T-cell (primary cell): ENCODE data around the gene SPATS1. TPM values are rescaled to one million over a fixed set of nuclear protein-coding genes. Genes with fewer than 3 reads are reported as not detected.
"Not testable (repeated sequence)": the region's sequence is repeated elsewhere in the genome, so short reads cannot be mapped to it uniquely, and the experiment has no call there.

Experiments used
- ATAC-seq, 4 experiments: fragments of 200-7000 bp in 3 of 4; fragments of 150-1000 bp in 1 of 4; cut with Tn5 transposase; replicated peaks in 1 of 4; 1 replicate in 3 of 4; 2 replicates in 1 of 4; pipeline ENCODE4 v1.10.0; 2021; ENCODE audit warnings: moderate library complexity in 3 of 4, mild to moderate bottlenecking in 2 of 4, moderate number of reproducible peaks in 1 of 4
- CTCF ChIA-PET, 2 donors: fragments of 300-600 bp; sonication (Branson Sonifier 250); formaldehyde crosslinking; loops; one replicate each; lab custom pipeline; 2022; ENCODE audit warnings: antibody characterized with exemption in 2 of 2; lab: Charles Lee
- POLR2A ChIA-PET, 2 donors: fragments of 300-600 bp; sonication (Branson Sonifier 250); formaldehyde crosslinking; loops; one replicate each; lab custom pipeline; 2022; ENCODE audit warnings: antibody characterized with exemption in 2 of 2; lab: Charles Lee
- DNase-seq, 35 experiments: peaks; one replicate each; pipeline versions ENCODE4 v3.0.0 to v3.0.0-alpha.2; 2013 to 2023
- H3K27ac ChIP-seq: one replicate; pipeline ENCODE4 v1.5.1; 2013; ENCODE audit warnings: low read length
- H3K27me3 ChIP-seq, 2 experiments: replicated peaks in 1 of 2; 1 replicate in 1 of 2; 2 replicates in 1 of 2; pipeline versions ENCODE4 v1.6.1 to v1.7.0; 2013; ENCODE audit warnings: low read length in 1 of 2, mixed read lengths in 1 of 2; ENCODE audit not compliant: control insufficient read depth in 2 of 2, insufficient read depth in 2 of 2; ENCODE audit errors: extremely low read depth in 1 of 2
- H3K36me3 ChIP-seq, 2 donors: 1 replicate in 1 of 2; 2 replicates in 1 of 2; pipeline versions ENCODE4 v1.6.1 to v1.7.0; 2013; ENCODE audit warnings: low read length in 1 of 2; ENCODE audit not compliant: control insufficient read depth in 2 of 2, insufficient read depth in 1 of 2; ENCODE audit errors: extremely low read depth in 1 of 2
- H3K4me1 ChIP-seq, 2 experiments: 1 replicate in 1 of 2; 2 replicates in 1 of 2; pipeline versions ENCODE4 v1.6.1 to v1.7.0; 2013; ENCODE audit warnings: low read length in 2 of 2, mixed read lengths in 1 of 2; ENCODE audit not compliant: insufficient read depth in 2 of 2, control insufficient read depth in 1 of 2; ENCODE audit errors: extremely low read depth in 1 of 2
- H3K4me3 ChIP-seq, 2 donors: 1 replicate in 1 of 2; 2 replicates in 1 of 2; pipeline versions ENCODE4 v1.5.1 to v1.7.0; 2013; ENCODE audit warnings: mild to moderate bottlenecking in 2 of 2, low read length in 1 of 2, moderate library complexity in 1 of 2; ENCODE audit not compliant: control insufficient read depth in 1 of 2; ENCODE audit errors: extremely low read depth in 1 of 2
- H3K9me3 ChIP-seq: 2 replicates; pipeline ENCODE4 v1.7.0; 2013
- H3K27ac Mint-ChIP-seq, 2 donors: one replicate each; pipeline ENCODE4 v1.8.0; 2020 to 2021; ENCODE audit warnings: mild to moderate bottlenecking in 2 of 2, mixed read lengths in 2 of 2
- H3K27me3 Mint-ChIP-seq, 2 donors: one replicate each; pipeline ENCODE4 v1.8.0; 2021 to 2022; ENCODE audit warnings: mixed read lengths in 2 of 2
- H3K36me3 Mint-ChIP-seq: one replicate; pipeline ENCODE4 v1.8.0; 2021; ENCODE audit warnings: mixed read lengths
- H3K4me1 Mint-ChIP-seq, 3 donors: one replicate each; pipeline ENCODE4 v1.8.0; 2020 to 2022; ENCODE audit warnings: mixed read lengths in 3 of 3, mild to moderate bottlenecking in 1 of 3
- H3K4me3 Mint-ChIP-seq, 3 donors: one replicate each; pipeline ENCODE4 v1.8.0; 2020 to 2022; ENCODE audit warnings: mild to moderate bottlenecking in 3 of 3, mixed read lengths in 3 of 3, moderate library complexity in 3 of 3
- H3K9me3 Mint-ChIP-seq, 3 donors: one replicate each; pipeline ENCODE4 v1.8.0; 2020 to 2022; ENCODE audit warnings: mixed read lengths in 3 of 3
- whole genome bisulfite sequencing: methylation state at CpG from one replicate; pipeline ENCODE4 v1.1.5; 2013; ENCODE audit warnings: missing lambda C conversion rate; ENCODE audit not compliant: insufficient coverage; 5-methylcytosine and 5-hydroxymethylcytosine counted together
- total RNA-seq, 35 experiments: library from RNA in 6 of 35; stranded (reverse) in 6 of 35; fragments of 120-200 nt in 1 of 35; gene quantifications; one replicate each; pipeline versions ENCODE4 v1.2.1 to v1.2.4 and lab custom pipeline; 2013 to 2026

SPATS1 gene
- total RNA-seq, 5 donors from 2014 or later (not counting 1 experiment from before 2014, with no cell fraction given) = not detected

DNA sequence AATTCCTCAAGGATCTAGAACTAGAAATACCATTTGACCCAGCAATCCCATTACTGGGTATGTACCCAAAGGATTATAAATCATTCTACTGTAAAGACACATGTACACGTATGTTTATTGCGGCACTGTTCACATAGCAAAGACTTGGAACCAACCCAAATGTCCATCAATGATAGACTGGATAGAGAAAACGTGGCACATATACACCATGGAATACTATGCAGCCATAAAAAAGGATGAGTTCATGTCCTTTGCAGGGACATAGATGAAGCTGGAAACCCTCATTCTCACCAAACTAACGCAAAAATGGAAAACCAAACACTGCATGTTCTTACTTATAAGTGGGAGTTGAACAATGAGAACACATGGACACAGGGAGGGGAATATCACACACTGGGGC lies 4.4 kb downstream of the SPATS1 start:
- H3K27ac ChIP-seq, H3K4me3 Mint-ChIP-seq, H3K4me3 ChIP-seq, H3K4me1 Mint-ChIP-seq, DNase-seq, H3K36me3 ChIP-seq, H3K4me1 ChIP-seq, H3K9me3 Mint-ChIP-seq, H3K9me3 ChIP-seq, H3K36me3 Mint-ChIP-seq, H3K27ac Mint-ChIP-seq, ATAC-seq, POLR2A ChIA-PET: not testable (repeated sequence)
- peaks cover 9 to 32% of the 10 kb centered on the region in 2 experiments for H3K27me3 ChIP-seq
- H3K27me3 Mint-ChIP-seq = peaks cover 34 to 36% of the 10 kb centered on the region in 2 donors
- 100% methylated on average over 1 of the region's 4 CpGs for WGBS
- CTCF ChIA-PET = interaction anchor here in 1 of 2 donors (1.2 kb wide), 1 partner anchor 11 kb away, joined by 5 read pairs; no protein-coding TSS in a partner anchor

DNA sequence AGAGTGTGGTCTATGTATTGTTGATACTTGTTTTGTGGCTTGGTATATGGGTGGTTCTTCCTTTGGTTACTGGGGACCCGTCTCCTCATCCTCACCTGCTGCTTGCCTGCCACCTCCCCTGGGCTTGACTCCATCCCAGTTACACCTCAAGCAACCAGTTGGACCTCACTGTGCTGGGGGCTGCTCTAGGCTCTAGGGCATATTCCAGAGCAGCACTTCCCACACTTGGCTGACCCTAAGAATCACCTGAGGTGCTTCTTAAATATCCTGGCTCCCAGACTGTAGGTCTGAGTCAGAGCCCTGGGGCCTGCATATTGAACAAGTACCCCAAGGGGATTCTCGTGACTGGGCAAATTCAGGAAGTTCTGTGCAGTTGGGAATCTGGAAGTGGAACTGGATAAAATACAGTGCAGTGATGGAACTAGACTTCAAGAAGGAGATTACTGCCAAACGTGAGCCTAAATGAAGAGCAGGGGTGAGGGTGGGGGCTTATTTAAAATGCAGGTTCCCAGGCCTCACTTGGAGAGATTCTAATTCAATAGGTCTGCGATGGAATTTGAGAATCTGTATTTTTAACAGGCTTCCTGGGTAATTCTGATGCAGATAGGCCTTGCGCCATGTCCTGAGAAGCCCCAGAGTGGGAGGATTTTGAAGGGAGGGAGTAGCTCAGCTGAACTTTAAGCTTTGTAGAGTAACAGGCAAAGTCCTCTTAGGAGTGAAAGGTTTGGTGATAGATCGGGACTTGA lies 7.6 kb downstream of the SPATS1 start:
- H3K27me3 Mint-ChIP-seq = peaks cover 6 to 8% of the 10 kb centered on the region in 2 donors
- Histone ChIP-seq H3K4me1 (no peaks in the 10 kb centered on the region), H3K36me3 (no peaks in the 10 kb centered on the region), H3K9me3 (no peaks in the 10 kb centered on the region), H3K4me3 (no peak overlapping the region), H3K27me3 (peaks cover 0 to 14% of the 10 kb centered on the region in 2 experiments), H3K27ac (no peak overlapping the region)
- CTCF ChIA-PET = interaction anchor here in 1 of 2 donors (0.7 kb wide), 1 partner anchor 59 kb away, joined by 3 read pairs; no protein-coding TSS in a partner anchor
- ATAC-seq (no peak), DNase-seq (no peak)
- H3K9me3 Mint-ChIP-seq = no peaks in the 10 kb centered on the region
- H3K4me1 Mint-ChIP-seq = no peaks in the 10 kb centered on the region
- H3K36me3 Mint-ChIP-seq = no peaks in the 10 kb centered on the region
- 76% methylated on average over 5 of the region's 6 CpGs for WGBS
- H3K27ac Mint-ChIP-seq = no peak overlapping the region
- POLR2A ChIA-PET = no interaction called here
- H3K4me3 Mint-ChIP-seq = no peak overlapping the region

DNA sequence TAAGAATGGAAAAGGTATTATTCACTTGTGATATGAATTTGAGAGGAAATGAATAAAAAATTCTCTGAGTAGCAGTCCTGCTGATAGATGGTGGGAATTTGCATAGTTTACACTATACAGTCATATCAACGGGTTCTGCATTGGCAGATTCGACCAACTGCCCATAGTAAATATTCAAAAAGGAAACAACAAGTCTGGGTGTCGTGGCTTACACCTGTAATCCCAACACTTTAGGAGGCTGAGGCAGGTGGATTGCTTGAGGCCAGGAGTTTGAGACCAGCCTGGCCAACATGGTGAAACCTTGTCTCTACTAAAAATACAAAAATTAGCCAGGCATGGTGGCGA lies 8.2 kb downstream of the SPATS1 start:
- H3K36me3 Mint-ChIP-seq, H3K4me3 Mint-ChIP-seq, ATAC-seq, POLR2A ChIA-PET, H3K4me1 Mint-ChIP-seq, H3K9me3 Mint-ChIP-seq, H3K36me3 ChIP-seq, DNase-seq, H3K4me1 ChIP-seq, H3K27me3 Mint-ChIP-seq, H3K27ac ChIP-seq, H3K4me3 ChIP-seq, H3K27ac Mint-ChIP-seq, H3K9me3 ChIP-seq: not testable (repeated sequence)
- peaks cover 0 to 14% of the 10 kb centered on the region in 2 experiments for H3K27me3 ChIP-seq
- CTCF ChIA-PET = interaction anchor here in 1 of 2 donors (0.7 kb wide), 1 partner anchor 58 kb away, joined by 3 read pairs; no protein-coding TSS in a partner anchor
- WGBS = no CpG with 5 or more reads among the region's 4 CpGs

DNA sequence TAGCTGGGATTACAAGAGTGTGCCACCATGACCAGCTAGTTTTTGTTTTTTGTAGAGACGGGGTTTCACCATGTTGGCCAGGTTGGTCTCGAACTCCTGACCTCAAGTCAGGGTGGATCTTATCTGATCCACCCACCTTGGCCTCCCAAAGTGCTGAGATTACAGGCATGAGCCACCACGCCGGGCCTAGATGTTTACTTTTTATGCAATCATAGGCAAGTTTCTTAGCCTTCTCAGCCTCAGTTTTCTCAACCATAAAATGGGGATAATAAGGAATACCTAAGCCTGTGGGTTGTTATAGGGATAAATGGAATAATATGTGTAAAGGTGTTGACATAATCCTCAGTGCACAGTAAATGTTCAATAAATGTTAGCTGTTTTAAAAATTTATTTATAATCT lies 9.8 kb downstream of the SPATS1 start:
- H3K36me3 ChIP-seq = no peaks in the 10 kb centered on the region
- no peak overlapping the region for H3K4me3 Mint-ChIP-seq
- no peak overlapping the region for H3K27ac ChIP-seq
- ATAC-seq = no peak
- no peaks in the 10 kb centered on the region for H3K9me3 ChIP-seq
- peaks cover 4 to 7% of the 10 kb centered on the region in 2 donors for H3K27me3 Mint-ChIP-seq
- H3K4me3 ChIP-seq = no peak overlapping the region
- H3K27me3 ChIP-seq = peaks cover 0 to 8% of the 10 kb centered on the region in 2 experiments
- ChIA-PET CTCF (no interaction called here), POLR2A (interaction anchor here in 1 of 2 donors (0.5 kb wide), 1 partner anchor 114 kb away, joined by 3 read pairs; no protein-coding TSS in a partner anchor)
- H3K36me3 Mint-ChIP-seq = no peaks in the 10 kb centered on the region
- no peak for DNase-seq
- peaks cover 0 to 4% (median 4%) of the 10 kb centered on the region in 3 donors for H3K9me3 Mint-ChIP-seq
- no peak overlapping the region for H3K27ac Mint-ChIP-seq
- no peaks in the 10 kb centered on the region for H3K4me1 ChIP-seq
- no peaks in the 10 kb centered on the region for H3K4me1 Mint-ChIP-seq
- 100% methylated on average over 1 of the region's 4 CpGs for WGBS

DNA sequence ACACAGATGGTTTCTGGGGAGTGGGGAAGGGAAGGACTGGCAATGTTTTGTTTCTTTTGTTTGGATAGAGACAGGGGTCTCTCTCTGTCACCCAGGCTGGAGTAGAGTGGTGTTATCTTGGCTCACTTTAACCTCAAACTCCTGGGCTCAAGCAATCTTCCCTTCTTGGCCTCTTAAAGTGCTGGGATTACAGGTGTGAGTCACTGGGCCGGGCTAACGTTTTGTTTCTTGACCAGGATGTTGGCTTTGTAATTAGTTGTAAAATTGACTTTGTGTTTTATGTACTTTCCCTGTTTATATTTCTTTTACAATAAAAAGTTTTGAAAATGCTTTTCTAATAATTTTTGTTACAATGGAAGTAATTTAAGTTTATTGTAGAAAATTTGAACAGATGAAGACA lies 10.9 kb downstream of the SPATS1 start:
- peaks cover 4 to 7% of the 10 kb centered on the region in 2 donors for H3K27me3 Mint-ChIP-seq
- no peaks in the 10 kb centered on the region for H3K36me3 ChIP-seq
- no peak overlapping the region for H3K4me3 Mint-ChIP-seq
- ATAC-seq (no peak), DNase-seq (no peak)
- no peak overlapping the region for H3K27ac Mint-ChIP-seq
- peaks cover 0 to 4% (median 4%) of the 10 kb centered on the region in 3 donors for H3K9me3 Mint-ChIP-seq
- no peaks in the 10 kb centered on the region for H3K4me1 ChIP-seq
- no CpG with 5 or more reads among the region's 2 CpGs for WGBS
- ChIA-PET POLR2A (no interaction called here), CTCF (no interaction called here)
- H3K4me3 ChIP-seq = no peak overlapping the region
- H3K9me3 ChIP-seq = no peaks in the 10 kb centered on the region
- no peaks in the 10 kb centered on the region for H3K36me3 Mint-ChIP-seq
- no peaks in the 10 kb centered on the region for H3K4me1 Mint-ChIP-seq
- H3K27ac ChIP-seq = no peak overlapping the region
- H3K27me3 ChIP-seq = peaks cover 0 to 8% of the 10 kb centered on the region in 2 experiments

DNA sequence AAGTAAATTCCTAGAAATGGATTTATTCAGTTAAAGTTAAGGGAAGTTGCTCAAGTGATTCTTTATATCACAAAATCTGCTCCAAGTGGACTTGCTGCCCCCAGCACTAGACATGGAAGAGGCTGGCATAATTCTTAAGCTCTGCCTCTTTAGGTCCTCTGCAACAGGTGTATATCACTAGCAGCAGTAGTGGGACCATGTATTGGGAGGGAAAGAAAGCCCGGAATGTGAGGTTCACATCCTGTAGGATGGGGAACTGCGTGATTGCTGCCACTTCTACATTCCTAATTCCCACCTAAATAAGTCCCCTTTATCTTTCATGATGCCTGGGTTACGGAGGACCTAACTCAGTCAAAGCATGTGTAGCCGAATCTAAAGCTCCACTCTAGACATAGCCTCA lies 13.2 kb downstream of the SPATS1 start:
- Mint-ChIP-seq H3K36me3 (no peaks in the 10 kb centered on the region), H3K9me3 (peaks cover 0 to 4% (median 4%) of the 10 kb centered on the region in 3 donors), H3K27me3 (peaks cover 4 to 8% of the 10 kb centered on the region in 2 donors), H3K27ac (no peak overlapping the region), H3K4me3 (no peak overlapping the region), H3K4me1 (no peaks in the 10 kb centered on the region)
- no peaks in the 10 kb centered on the region for H3K9me3 ChIP-seq
- peaks cover 0 to 3% of the 10 kb centered on the region in 2 experiments for H3K27me3 ChIP-seq
- 81% methylated on average over 2 of the region's 4 CpGs for WGBS
- ChIA-PET POLR2A (no interaction called here), CTCF (no interaction called here)
- ATAC-seq = no peak
- H3K4me1 ChIP-seq = no peaks in the 10 kb centered on the region
- no peaks in the 10 kb centered on the region for H3K36me3 ChIP-seq
- no peak overlapping the region for H3K27ac ChIP-seq
- DNase-seq = no peak
- no peak overlapping the region for H3K4me3 ChIP-seq
